CD8-positive, alpha-beta memory T cell (primary cell): ENCODE results near the gene MCCC2. TPM values are rescaled to one million over a fixed set of nuclear protein-coding genes. Genes with fewer than 3 reads are reported as not detected.

Experiments
- CTCF ChIA-PET: fragments of 350-600 bp; sonication (Branson Sonifier 250); formaldehyde crosslinking; loops from one replicate; lab custom pipeline; 2021; ENCODE audit warnings: antibody characterized with exemption; lab: Charles Lee
- POLR2A ChIA-PET: fragments of 350-600 bp; sonication (Branson Sonifier 250); formaldehyde crosslinking; loops from one replicate; lab custom pipeline; 2021; ENCODE audit warnings: antibody characterized with exemption; lab: Charles Lee
- DNase-seq, 5 donors: peaks; one replicate each; pipeline versions ENCODE4 v3.0.0 to v3.0.0-alpha.2; 2020 to 2022; ENCODE audit warnings: mixed read lengths in 1 of 5
- H3K27ac ChIP-seq: one replicate; pipeline ENCODE4 v1.7.0; 2013; ENCODE audit warnings: low read depth, mild to moderate bottlenecking, low read length, moderate library complexity
- H3K27me3 ChIP-seq: 2 replicates; pipeline ENCODE4 v1.7.0; 2013; ENCODE audit warnings: low read length, mild to moderate bottlenecking; ENCODE audit not compliant: insufficient read depth, poor library complexity, severe bottlenecking
- H3K36me3 ChIP-seq: 2 replicates; pipeline ENCODE4 v1.7.0; 2013; ENCODE audit warnings: mild to moderate bottlenecking, low read length, moderate library complexity; ENCODE audit not compliant: insufficient read depth
- H3K4me1 ChIP-seq: 2 replicates; pipeline ENCODE4 v1.7.0; 2013; ENCODE audit warnings: mild to moderate bottlenecking, low read length, moderate library complexity; ENCODE audit not compliant: insufficient read depth
- H3K4me3 ChIP-seq: 2 replicates; pipeline ENCODE4 v1.7.0; 2013; ENCODE audit warnings: mild to moderate bottlenecking, low read length
- H3K9me3 ChIP-seq: 2 replicates; pipeline ENCODE4 v1.7.0; 2013; ENCODE audit warnings: mild to moderate bottlenecking, low read length
- H3K27ac Mint-ChIP-seq, 8 donors: one replicate each; pipeline ENCODE4 v1.8.0; 2020 to 2021; ENCODE audit warnings: mixed read lengths in 8 of 8, mild to moderate bottlenecking in 6 of 8, inconsistent platforms in 3 of 8, moderate library complexity in 3 of 8
- H3K27me3 Mint-ChIP-seq, 2 donors: one replicate each; pipeline ENCODE4 v1.8.0; 2020 to 2021; ENCODE audit warnings: mixed read lengths in 2 of 2, mild to moderate bottlenecking in 1 of 2, moderate library complexity in 1 of 2
- H3K36me3 Mint-ChIP-seq, 3 donors: one replicate each; pipeline ENCODE4 v1.8.0; 2020 to 2021; ENCODE audit warnings: mixed read lengths in 3 of 3, inconsistent platforms in 1 of 3, mild to moderate bottlenecking in 1 of 3
- H3K4me1 Mint-ChIP-seq, 3 donors: one replicate each; pipeline ENCODE4 v1.8.0; 2020 to 2021; ENCODE audit warnings: mixed read lengths in 3 of 3, inconsistent platforms in 1 of 3, mild to moderate bottlenecking in 1 of 3
- H3K4me3 Mint-ChIP-seq, 7 donors: one replicate each; pipeline ENCODE4 v1.8.0; 2020 to 2021; ENCODE audit warnings: mixed read lengths in 7 of 7, mild to moderate bottlenecking in 6 of 7, moderate library complexity in 4 of 7, inconsistent platforms in 2 of 7
- H3K9me3 Mint-ChIP-seq, 5 donors: one replicate each; pipeline ENCODE4 v1.8.0; 2020 to 2022; ENCODE audit warnings: mixed read lengths in 5 of 5, mild to moderate bottlenecking in 3 of 5, moderate library complexity in 2 of 5, inconsistent platforms in 1 of 5
- polyA plus RNA-seq: library from polyadenylated mRNA; unstranded; fragments of 300-500 nt; fragmentation: Illumina TruSeq; gene quantifications from one replicate; pipeline ENCODE4 v1.2.3, GENCODE V29; 2021
- total RNA-seq, 2 experiments: library from RNA; stranded (reverse); gene quantifications; one replicate each; pipeline ENCODE4 v1.2.3, GENCODE V29; 2021

MCCC2 gene
- total and polyA plus RNA-seq, 3 experiments from 2014 or later, result 26.0 to 63.8 (median 62.8) TPM

GRCh38 chr5:71695071-71695470 lies 107.9 kb downstream of the MCCC2 start:
- ChIA-PET POLR2A (no interaction called here), CTCF (interaction anchor here (1.0 to 1.5 kb wide), 2 partner anchors 10 kb away, joined by 3 read pairs; no protein-coding TSS in a partner anchor)

GRCh38 chr5:71695595-71695994 lies 108.5 kb downstream of the MCCC2 start:
- Histone ChIP-seq H3K36me3 (no peaks in the 10 kb centered on the region), H3K27ac (no peak overlapping the region), H3K9me3 (no peaks in the 10 kb centered on the region), H3K4me3 (no peak overlapping the region), H3K27me3 (no peaks in the 10 kb centered on the region), H3K4me1 (peaks cover 5% of the 10 kb centered on the region)
- Mint-ChIP-seq H3K27ac (no peak overlapping the region), H3K27me3 (peaks cover 2 to 18% of the 10 kb centered on the region in 2 donors), H3K36me3 (peaks cover 0 to 3% (median 0%) of the 10 kb centered on the region in 3 donors), H3K4me3 (no peak overlapping the region), H3K9me3 (peaks cover 0 to 6% (median 2%) of the 10 kb centered on the region in 5 donors), H3K4me1 (peaks cover 7 to 12% (median 11%) of the 10 kb centered on the region in 3 donors)
- DNase-seq, result no peak
- ChIA-PET POLR2A (no interaction called here), CTCF (interaction anchor here (1.0 kb wide), 1 partner anchor 10 kb away, joined by 3 read pairs; no protein-coding TSS in a partner anchor)

More at GRCh38 chr5:71695071-71695470, 107.9 kb downstream of the MCCC2 start:
- DNase-seq, result no peak
- Histone ChIP-seq H3K36me3 (no peaks in the 10 kb centered on the region), H3K27ac (no peak overlapping the region), H3K4me3 (no peak overlapping the region), H3K9me3 (no peaks in the 10 kb centered on the region), H3K4me1 (peaks cover 5% of the 10 kb centered on the region), H3K27me3 (no peaks in the 10 kb centered on the region)
- H3K27ac Mint-ChIP-seq, result no peak overlapping the region
- H3K4me1 Mint-ChIP-seq, result peaks cover 7 to 12% (median 11%) of the 10 kb centered on the region in 3 donors
- H3K9me3 Mint-ChIP-seq, result peaks cover 0 to 6% (median 2%) of the 10 kb centered on the region in 5 donors
- H3K27me3 Mint-ChIP-seq, result peaks cover 2 to 18% of the 10 kb centered on the region in 2 donors
- no peak overlapping the region for H3K4me3 Mint-ChIP-seq
- H3K36me3 Mint-ChIP-seq, result peaks cover 0 to 3% (median 0%) of the 10 kb centered on the region in 3 donors

- Mint-ChIP-seq H3K4me3 (peak overlapping the region in 3 of 7 donors; percentile 9 to 45 (median 20)), H3K27me3 (peaks cover 2 to 30% of the 10 kb centered on the region in 2 donors), H3K4me1 (peaks cover 7 to 12% (median 11%) of the 10 kb centered on the region in 3 donors), H3K36me3 (peaks cover 0 to 3% (median 0%) of the 10 kb centered on the region in 3 donors), H3K9me3 (peaks cover 0 to 6% (median 2%) of the 10 kb centered on the region in 5 donors), H3K27ac (no peak overlapping the region)
- Histone ChIP-seq H3K4me3 (no peak overlapping the region), H3K36me3 (no peaks in the 10 kb centered on the region), H3K4me1 (peaks cover 5% of the 10 kb centered on the region), H3K27me3 (no peaks in the 10 kb centered on the region), H3K9me3 (no peaks in the 10 kb centered on the region), H3K27ac (no peak overlapping the region)
- POLR2A ChIA-PET, result no interaction called here
- CTCF ChIA-PET, result no interaction called here
- no peak for DNase-seq
Measured at GRCh38 chr5:71697967-71698366, 110.8 kb downstream of the MCCC2 start.

- no peak overlapping the region for H3K27ac Mint-ChIP-seq
- Histone ChIP-seq H3K27me3 (no peaks in the 10 kb centered on the region), H3K9me3 (no peaks in the 10 kb centered on the region), H3K4me1 (peaks cover 5% of the 10 kb centered on the region), H3K36me3 (no peaks in the 10 kb centered on the region), H3K27ac (no peak overlapping the region), H3K4me3 (no peak overlapping the region)
- ChIA-PET CTCF (no interaction called here), POLR2A (no interaction called here)
- H3K9me3 Mint-ChIP-seq, result peaks cover 0 to 6% (median 2%) of the 10 kb centered on the region in 5 donors
- H3K4me1 Mint-ChIP-seq, result peaks cover 7 to 12% (median 10%) of the 10 kb centered on the region in 3 donors
- H3K4me3 Mint-ChIP-seq, result peak overlapping the region in 1 of 7 donors; percentile 0
- DNase-seq, result no peak
- peaks cover 3 to 26% of the 10 kb centered on the region in 2 donors for H3K27me3 Mint-ChIP-seq
- peaks cover 0 to 3% (median 0%) of the 10 kb centered on the region in 3 donors for H3K36me3 Mint-ChIP-seq
Measured at GRCh38 chr5:71699233-71699632, 112.1 kb downstream of the MCCC2 start.

- no peaks in the 10 kb centered on the region for H3K27me3 ChIP-seq
- Mint-ChIP-seq H3K36me3 (peaks cover 0 to 3% (median 0%) of the 10 kb centered on the region in 3 donors), H3K27ac (no peak overlapping the region), H3K9me3 (peaks cover 0 to 6% (median 2%) of the 10 kb centered on the region in 5 donors), H3K4me1 (peaks cover 7 to 12% (median 7%) of the 10 kb centered on the region in 3 donors), H3K27me3 (peaks cover 3 to 23% of the 10 kb centered on the region in 2 donors), H3K4me3 (no peak overlapping the region)
- no peaks in the 10 kb centered on the region for H3K36me3 ChIP-seq
- H3K27ac ChIP-seq, result no peak overlapping the region
- no peak overlapping the region for H3K4me3 ChIP-seq
- DNase-seq, result no peak
- peaks cover 5% of the 10 kb centered on the region for H3K4me1 ChIP-seq
- no peaks in the 10 kb centered on the region for H3K9me3 ChIP-seq
- CTCF ChIA-PET, result no interaction called here
- POLR2A ChIA-PET, result no interaction called here
Measured at GRCh38 chr5:71699751-71700150, 112.6 kb downstream of the MCCC2 start.

GRCh38 chr5:71700803-71701202 lies 113.7 kb downstream of the MCCC2 start:
- peaks cover 7 to 12% (median 7%) of the 10 kb centered on the region in 3 donors for H3K4me1 Mint-ChIP-seq
- H3K4me3 Mint-ChIP-seq, result no peak overlapping the region
- peaks cover 0 to 3% (median 0%) of the 10 kb centered on the region in 3 donors for H3K36me3 Mint-ChIP-seq
- H3K27me3 Mint-ChIP-seq, result peaks cover 3 to 23% of the 10 kb centered on the region in 2 donors
- H3K9me3 ChIP-seq, result no peaks in the 10 kb centered on the region
- no peaks in the 10 kb centered on the region for H3K27me3 ChIP-seq
- H3K4me3 ChIP-seq, result no peak overlapping the region
- H3K9me3 Mint-ChIP-seq, result peaks cover 0 to 6% (median 2%) of the 10 kb centered on the region in 5 donors
- no peak overlapping the region for H3K27ac Mint-ChIP-seq
- ChIA-PET CTCF (no interaction called here), POLR2A (no interaction called here)
- H3K36me3 ChIP-seq, result no peaks in the 10 kb centered on the region
- no peak for DNase-seq
- peaks cover 5% of the 10 kb centered on the region for H3K4me1 ChIP-seq
- H3K27ac ChIP-seq, result no peak overlapping the region

- Histone ChIP-seq H3K27me3 (no peaks in the 10 kb centered on the region), H3K9me3 (no peaks in the 10 kb centered on the region), H3K4me1 (peaks cover 5% of the 10 kb centered on the region), H3K4me3 (no peak overlapping the region), H3K36me3 (no peaks in the 10 kb centered on the region), H3K27ac (no peak overlapping the region)
- H3K4me1 Mint-ChIP-seq, result peaks cover 7 to 12% (median 7%) of the 10 kb centered on the region in 3 donors
- peaks cover 3 to 19% of the 10 kb centered on the region in 2 donors for H3K27me3 Mint-ChIP-seq
- H3K4me3 Mint-ChIP-seq, result no peak overlapping the region
- no peak overlapping the region for H3K27ac Mint-ChIP-seq
- ChIA-PET POLR2A (no interaction called here), CTCF (no interaction called here)
- peaks cover 0 to 3% (median 0%) of the 10 kb centered on the region in 3 donors for H3K36me3 Mint-ChIP-seq
- H3K9me3 Mint-ChIP-seq, result peaks cover 0 to 6% (median 2%) of the 10 kb centered on the region in 5 donors
- DNase-seq, result no peak
Measured at GRCh38 chr5:71701407-71701806, 114.3 kb downstream of the MCCC2 start.

- Mint-ChIP-seq H3K36me3 (no peaks in the 10 kb centered on the region), H3K27ac (no peak overlapping the region), H3K4me3 (no peak overlapping the region), H3K9me3 (peaks cover 0 to 2% (median 0%) of the 10 kb centered on the region in 5 donors), H3K27me3 (peaks cover 3 to 20% of the 10 kb centered on the region in 2 donors), H3K4me1 (no peaks in the 10 kb centered on the region)
- POLR2A ChIA-PET, result no interaction called here
- no peak for DNase-seq
- H3K4me1 ChIP-seq, result no peaks in the 10 kb centered on the region
- no peak overlapping the region for H3K4me3 ChIP-seq
- CTCF ChIA-PET, result no interaction called here
- no peaks in the 10 kb centered on the region for H3K36me3 ChIP-seq
- no peaks in the 10 kb centered on the region for H3K9me3 ChIP-seq
- H3K27ac ChIP-seq, result no peak overlapping the region
- no peaks in the 10 kb centered on the region for H3K27me3 ChIP-seq
Measured at GRCh38 chr5:71703941-71704340, 116.8 kb downstream of the MCCC2 start.
